CD14-positive monocyte (primary cell): ENCODE data around the gene CAV1. TPM values are rescaled to one million over a fixed set of nuclear protein-coding genes. Genes with fewer than 3 reads are reported as not detected.

ENCODE experiments used
- DNase-seq, 3 donors: peaks; one replicate each; pipeline ENCODE4 v3.0.0-alpha.2; 2011 to 2022
- H2AFZ ChIP-seq: 2 replicates; pipeline ENCODE4 v1.6.0; 2012; ENCODE audit warnings: mild to moderate bottlenecking, low read depth, low read length, inconsistent platforms; ENCODE audit not compliant: insufficient read depth, poor library complexity, severe bottlenecking
- H3K27ac ChIP-seq, 2 donors: 1 replicate in 1 of 2; 2 replicates in 1 of 2; pipeline ENCODE4 v1.5.1; 2012 to 2013; ENCODE audit warnings: low read length in 2 of 2, control low read depth in 1 of 2, inconsistent platforms in 1 of 2, low read depth in 1 of 2, mild to moderate bottlenecking in 1 of 2
- H3K27me3 ChIP-seq, 2 donors: one replicate each; pipeline versions ENCODE4 v1.6.0 to v1.6.1; 2011 to 2013; ENCODE audit warnings: low read length in 2 of 2; ENCODE audit not compliant: control insufficient read depth in 2 of 2, insufficient read depth in 2 of 2
- H3K36me3 ChIP-seq, 2 donors: replicated peaks in 1 of 2; 1 replicate in 1 of 2; 2 replicates in 1 of 2; pipeline versions ENCODE4 v1.5.1 to v1.6.1; 2012 to 2013; ENCODE audit warnings: low read length in 2 of 2, control low read depth in 1 of 2, inconsistent platforms in 1 of 2, mild to moderate bottlenecking in 1 of 2; ENCODE audit not compliant: insufficient read depth in 2 of 2, control insufficient read depth in 1 of 2
- H3K4me1 ChIP-seq, 2 donors: 1 replicate in 1 of 2; 2 replicates in 1 of 2; pipeline versions ENCODE4 v1.5.1 to v1.6.1; 2012 to 2013; ENCODE audit warnings: low read length in 2 of 2, control low read depth in 1 of 2, inconsistent platforms in 1 of 2, mild to moderate bottlenecking in 1 of 2, moderate library complexity in 1 of 2; ENCODE audit not compliant: insufficient read depth in 2 of 2, control insufficient read depth in 1 of 2
- H3K4me2 ChIP-seq: replicated peaks from 2 replicates; pipeline ENCODE3; 2012; ENCODE audit warnings: low read length, moderate library complexity, mild to moderate bottlenecking; ENCODE audit not compliant: poor library complexity, severe bottlenecking; ENCODE audit errors: extremely low read depth
- H3K4me3 ChIP-seq, 3 experiments: fragments of 200-600 bp in 1 of 3; sonication (generic) in 1 of 3; replicated peaks in 1 of 3; 1 replicate in 2 of 3; 2 replicates in 1 of 3; pipeline ENCODE4 v1.5.1; 2011 to 2013; ENCODE audit warnings: low read length in 3 of 3, mild to moderate bottlenecking in 3 of 3, control low read depth in 2 of 3, low read depth in 2 of 3, inconsistent platforms in 1 of 3, moderate library complexity in 1 of 3
- H3K79me2 ChIP-seq: 2 replicates; pipeline ENCODE4 v1.6.0; 2012; ENCODE audit warnings: mild to moderate bottlenecking, control low read depth, inconsistent platforms, low read length, moderate library complexity; ENCODE audit not compliant: insufficient read depth
- H3K9ac ChIP-seq: 2 replicates; pipeline ENCODE4 v1.6.0; 2017; ENCODE audit warnings: low read length, mild to moderate bottlenecking; ENCODE audit not compliant: insufficient read depth, poor library complexity, severe bottlenecking
- H3K9me3 ChIP-seq, 2 donors: replicated peaks in 1 of 2; 1 replicate in 1 of 2; 2 replicates in 1 of 2; pipeline versions ENCODE4 v1.5.1 to v1.6.1; 2012 to 2013; ENCODE audit warnings: low read length in 2 of 2, control low read depth in 1 of 2; ENCODE audit not compliant: control insufficient read depth in 1 of 2, insufficient read depth in 1 of 2
- H4K20me1 ChIP-seq: 2 replicates; pipeline ENCODE4 v1.6.0; 2012; ENCODE audit warnings: mild to moderate bottlenecking, low read length, control low read depth, moderate library complexity; ENCODE audit not compliant: insufficient read depth
- H3K27ac Mint-ChIP-seq, 7 donors: one replicate each; pipeline ENCODE4 v1.8.0; 2020; ENCODE audit warnings: mild to moderate bottlenecking in 7 of 7, mixed read lengths in 7 of 7, moderate library complexity in 6 of 7, inconsistent platforms in 2 of 7
- H3K27me3 Mint-ChIP-seq, 3 donors: one replicate each; pipeline ENCODE4 v1.8.0; 2021 to 2022; ENCODE audit warnings: low read depth in 3 of 3, mild to moderate bottlenecking in 3 of 3, mixed read lengths in 3 of 3, moderate library complexity in 3 of 3, inconsistent platforms in 1 of 3
- H3K36me3 Mint-ChIP-seq, 2 donors: one replicate each; pipeline ENCODE4 v1.8.0; 2020; ENCODE audit warnings: mixed read lengths in 2 of 2, inconsistent platforms in 1 of 2, mild to moderate bottlenecking in 1 of 2
- H3K4me1 Mint-ChIP-seq: one replicate; pipeline ENCODE4 v1.8.0; 2020; ENCODE audit warnings: mild to moderate bottlenecking, mixed read lengths
- H3K4me3 Mint-ChIP-seq, 2 donors: one replicate each; pipeline ENCODE4 v1.8.0; 2020; ENCODE audit warnings: mild to moderate bottlenecking in 2 of 2, mixed read lengths in 2 of 2, moderate library complexity in 1 of 2
- H3K9me3 Mint-ChIP-seq, 7 donors: one replicate each; pipeline ENCODE4 v1.8.0; 2020 to 2022; ENCODE audit warnings: mixed read lengths in 7 of 7, mild to moderate bottlenecking in 6 of 7, moderate library complexity in 6 of 7, inconsistent platforms in 2 of 7
- WGBS: methylation state at CpG from one replicate; pipeline ENCODE4 v1.1.5; 2013; ENCODE audit warnings: missing lambda C conversion rate; ENCODE audit not compliant: insufficient coverage; 5-methylcytosine and 5-hydroxymethylcytosine counted together
- intact Hi-C, 2 donors: fragments of 100-400 bp; cut with micrococcal nuclease; formaldehyde crosslinking; loops; one replicate each; pipeline versions ENCODE4 v1.15.0 to v1.15.1; 2023
- polyA plus RNA-seq, 3 donors: library from polyadenylated mRNA; depleted of rRNA in 1 of 3; unstranded in 2 of 3; stranded (reverse) in 1 of 3; fragments of 300-500 nt in 2 of 3; fragments of >200 nt in 1 of 3; fragmentation: Illumina TruSeq in 2 of 3; gene quantifications; 1 replicate in 2 of 3; 2 replicates in 1 of 3; pipeline ENCODE4 v1.2.3, GENCODE V29; 2012 to 2021
- TF ChIP-seq, protein P1 (sequence below): fragments of 200-600 bp; IDR thresholded peaks from one replicate; pipeline ENCODE4 v1.8.0; 2022; ENCODE audit warnings: antibody characterized with exemption, mild to moderate bottlenecking

The CAV1 gene
- polyA plus RNA-seq, 3 donors, result not detected

DNA sequence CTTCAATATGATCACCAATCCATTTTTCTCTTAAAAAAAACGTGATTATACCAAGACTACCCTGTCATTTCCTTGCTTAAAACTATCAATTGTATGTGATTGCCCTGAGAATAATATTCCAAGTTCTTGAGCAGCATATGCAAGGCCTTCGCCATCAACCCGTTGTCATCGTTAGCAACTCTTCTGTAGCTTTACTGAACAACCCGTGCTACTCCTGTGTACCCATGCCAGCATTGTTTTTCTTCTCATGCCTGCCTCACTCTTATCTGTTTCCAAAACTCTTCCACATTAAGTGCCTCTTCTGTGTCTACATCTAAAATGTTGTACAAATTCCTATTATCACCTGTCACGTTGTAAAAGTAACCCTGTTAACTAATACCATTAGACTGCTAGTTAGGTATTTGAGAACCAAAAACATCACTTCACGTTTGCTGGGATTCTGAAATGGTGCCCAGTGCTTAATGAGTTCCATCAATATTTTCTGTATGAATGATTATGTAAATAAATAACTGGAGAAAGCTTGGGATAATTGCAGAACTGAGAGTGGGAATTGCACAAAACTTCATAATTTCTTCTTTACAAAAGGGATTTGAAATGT lies 14.8 kb upstream of the CAV1 start:
- H3K9me3 Mint-ChIP-seq, result peaks cover 0 to 2% (median 0%) of the 10 kb centered on the region in 7 donors
- 91% methylated on average over 5 of the region's 7 CpGs for WGBS
- Histone ChIP-seq H3K9me3 (no peaks in the 10 kb centered on the region), H3K4me1 (no peaks in the 10 kb centered on the region), H3K4me3 (no peak overlapping the region), H3K4me2 (no peak overlapping the region), H2AFZ (no peak overlapping the region), H3K27me3 (no peaks in the 10 kb centered on the region), H3K36me3 (no peaks in the 10 kb centered on the region), H3K27ac (no peak overlapping the region), H3K9ac (no peak overlapping the region), H3K79me2 (no peaks in the 10 kb centered on the region), H4K20me1 (no peaks in the 10 kb centered on the region)
- intact Hi-C loops, result no loop called here
- TF ChIP-seq, protein P1, sequence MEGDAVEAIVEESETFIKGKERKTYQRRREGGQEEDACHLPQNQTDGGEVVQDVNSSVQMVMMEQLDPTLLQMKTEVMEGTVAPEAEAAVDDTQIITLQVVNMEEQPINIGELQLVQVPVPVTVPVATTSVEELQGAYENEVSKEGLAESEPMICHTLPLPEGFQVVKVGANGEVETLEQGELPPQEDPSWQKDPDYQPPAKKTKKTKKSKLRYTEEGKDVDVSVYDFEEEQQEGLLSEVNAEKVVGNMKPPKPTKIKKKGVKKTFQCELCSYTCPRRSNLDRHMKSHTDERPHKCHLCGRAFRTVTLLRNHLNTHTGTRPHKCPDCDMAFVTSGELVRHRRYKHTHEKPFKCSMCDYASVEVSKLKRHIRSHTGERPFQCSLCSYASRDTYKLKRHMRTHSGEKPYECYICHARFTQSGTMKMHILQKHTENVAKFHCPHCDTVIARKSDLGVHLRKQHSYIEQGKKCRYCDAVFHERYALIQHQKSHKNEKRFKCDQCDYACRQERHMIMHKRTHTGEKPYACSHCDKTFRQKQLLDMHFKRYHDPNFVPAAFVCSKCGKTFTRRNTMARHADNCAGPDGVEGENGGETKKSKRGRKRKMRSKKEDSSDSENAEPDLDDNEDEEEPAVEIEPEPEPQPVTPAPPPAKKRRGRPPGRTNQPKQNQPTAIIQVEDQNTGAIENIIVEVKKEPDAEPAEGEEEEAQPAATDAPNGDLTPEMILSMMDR, result no peak
- H3K4me1 Mint-ChIP-seq, result peaks cover 12% of the 10 kb centered on the region
- no peak overlapping the region for H3K4me3 Mint-ChIP-seq
- peaks cover 5 to 16% (median 10%) of the 10 kb centered on the region in 3 donors for H3K27me3 Mint-ChIP-seq
- DNase-seq, result no peak
- H3K27ac Mint-ChIP-seq, result no peak overlapping the region
- no peaks in the 10 kb centered on the region for H3K36me3 Mint-ChIP-seq

DNA sequence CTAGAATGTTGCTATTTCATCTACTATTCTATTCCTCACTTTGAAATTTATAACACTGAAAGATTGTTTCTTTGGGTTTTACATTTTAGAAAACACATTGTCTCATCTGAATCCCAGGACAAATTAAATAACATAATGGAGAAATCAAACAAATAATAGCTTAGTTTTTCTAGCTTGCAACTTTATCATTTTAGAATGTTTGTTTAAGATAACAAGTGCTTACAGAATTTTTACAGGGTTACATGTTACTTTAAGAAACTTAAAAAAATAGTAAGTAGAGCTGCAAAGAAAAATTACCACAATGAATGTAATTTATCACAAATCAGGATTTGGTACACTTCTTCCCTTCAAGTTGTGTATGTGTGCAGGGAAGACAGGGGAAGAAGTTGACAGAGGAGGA lies 14.0 kb upstream of the CAV1 start:
- intact Hi-C loops, result no loop called here
- H3K36me3 ChIP-seq, result no peaks in the 10 kb centered on the region
- TF ChIP-seq, protein P1, result no peak
- Mint-ChIP-seq H3K36me3 (no peaks in the 10 kb centered on the region), H3K4me1 (peaks cover 12% of the 10 kb centered on the region), H3K27ac (no peak overlapping the region), H3K4me3 (no peak overlapping the region), H3K27me3 (peaks cover 5 to 18% (median 13%) of the 10 kb centered on the region in 3 donors), H3K9me3 (peaks cover 0 to 2% (median 0%) of the 10 kb centered on the region in 7 donors)
- no peak overlapping the region for H3K4me3 ChIP-seq
- no peak for DNase-seq
- H3K27me3 ChIP-seq, result no peaks in the 10 kb centered on the region
- no peak overlapping the region for H3K9ac ChIP-seq
- no peak overlapping the region for H3K4me2 ChIP-seq
- no peak overlapping the region for H3K27ac ChIP-seq
- H3K79me2 ChIP-seq, result no peaks in the 10 kb centered on the region
- no peak overlapping the region for H2AFZ ChIP-seq
- no peaks in the 10 kb centered on the region for H3K4me1 ChIP-seq
- H4K20me1 ChIP-seq, result no peaks in the 10 kb centered on the region
- no peaks in the 10 kb centered on the region for H3K9me3 ChIP-seq
